Occipital lobe (tissue), 2 donors: ENCODE results near the gene RBPJL. TPM values are rescaled to one million over a fixed set of nuclear protein-coding genes. Genes with fewer than 3 reads are reported as not detected.

Source experiments
- DNase-seq: peaks from one replicate; lab custom pipeline; 2025; lab: John Stamatoyannopoulos, UW
- total RNA-seq: library from RNA; depleted of rRNA; stranded (reverse); fragments of >200 nt; gene quantifications from one replicate; pipeline ENCODE4 v1.2.3, GENCODE V29; 2014

Gene RBPJL
- total RNA-seq, 1 donor from 2014 or later = not detected

DNA sequence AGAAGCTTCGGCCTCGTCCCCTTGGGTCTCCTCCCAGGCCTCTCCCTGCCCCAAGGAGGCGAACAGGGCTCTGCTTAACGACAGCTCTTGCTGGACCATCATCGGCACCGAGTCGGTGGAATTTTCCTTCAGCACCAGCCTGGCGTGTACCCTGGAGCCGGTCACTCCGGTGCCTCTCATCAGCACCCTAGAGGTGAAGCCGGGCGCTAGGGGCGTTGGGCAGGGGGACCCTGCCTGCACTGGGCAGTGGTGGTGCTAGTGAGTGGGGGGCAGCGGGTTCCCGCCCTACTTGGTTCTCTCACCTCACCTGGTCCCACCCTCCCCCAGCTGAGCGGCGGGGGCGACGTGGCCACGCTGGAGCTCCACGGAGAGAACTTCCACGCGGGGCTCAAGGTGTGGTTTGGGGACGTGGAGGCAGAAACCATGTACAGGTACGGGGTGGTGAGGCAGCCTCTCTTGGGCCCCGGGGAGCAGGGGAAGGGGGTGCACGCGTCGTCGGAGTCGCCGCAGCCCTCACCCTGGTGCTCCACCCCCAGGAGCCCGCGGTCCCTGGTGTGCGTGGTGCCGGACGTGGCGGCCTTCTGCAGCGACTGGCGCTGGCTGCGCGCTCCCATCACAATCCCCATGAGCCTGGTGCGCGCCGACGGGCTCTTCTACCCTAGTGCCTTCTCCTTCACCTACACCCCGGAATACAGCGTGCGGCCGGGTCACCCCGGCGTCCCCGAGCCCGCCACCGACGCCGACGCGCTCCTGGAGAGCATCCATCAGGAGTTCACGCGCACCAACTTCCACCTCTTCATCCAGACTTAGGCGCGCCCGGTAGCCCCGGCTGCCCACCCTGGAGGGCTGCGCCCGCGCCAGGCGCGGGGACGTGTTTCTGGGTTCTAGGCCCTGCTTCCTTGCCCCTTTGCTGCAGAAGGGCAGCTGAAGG lies 9.8 kb downstream of the RBPJL start:
- no peak for DNase-seq

GRCh38 chr20:45317826-45318225 lies 11.2 kb downstream of the RBPJL start:
- DNase-seq = no peak

GRCh38 chr20:45318386-45318939 lies 11.8 kb downstream of the RBPJL start:
- DNase-seq = no peak

DNA sequence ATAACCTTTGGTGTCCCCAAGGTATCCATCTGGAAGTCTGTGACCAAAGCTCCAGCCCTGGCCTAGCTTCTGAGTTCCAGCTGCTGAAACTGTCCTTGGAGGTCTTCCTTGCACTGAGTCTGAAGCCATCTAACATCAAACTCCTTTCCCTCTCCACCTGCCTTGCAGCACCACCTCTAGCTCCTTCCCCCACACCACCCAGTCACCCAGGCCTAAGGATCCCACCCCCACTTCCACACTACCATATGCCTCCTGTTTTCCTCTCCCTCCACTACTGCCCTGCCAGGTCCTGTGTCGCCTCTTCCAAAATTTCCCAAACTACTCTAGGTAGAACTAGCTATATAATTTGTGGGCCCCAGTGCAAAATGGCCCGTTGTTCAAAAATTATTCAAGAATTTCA lies 12.3 kb downstream of the RBPJL start:
- no peak for DNase-seq

GRCh38 chr20:45320948-45321595 lies 14.4 kb downstream of the RBPJL start:
- DNase-seq = no peak

GRCh38 chr20:45322952-45323383 lies 16.3 kb downstream of the RBPJL start:
- no peak for DNase-seq

- no peak for DNase-seq
Measured at GRCh38 chr20:45323731-45324130, 17.1 kb downstream of the RBPJL start.

DNA sequence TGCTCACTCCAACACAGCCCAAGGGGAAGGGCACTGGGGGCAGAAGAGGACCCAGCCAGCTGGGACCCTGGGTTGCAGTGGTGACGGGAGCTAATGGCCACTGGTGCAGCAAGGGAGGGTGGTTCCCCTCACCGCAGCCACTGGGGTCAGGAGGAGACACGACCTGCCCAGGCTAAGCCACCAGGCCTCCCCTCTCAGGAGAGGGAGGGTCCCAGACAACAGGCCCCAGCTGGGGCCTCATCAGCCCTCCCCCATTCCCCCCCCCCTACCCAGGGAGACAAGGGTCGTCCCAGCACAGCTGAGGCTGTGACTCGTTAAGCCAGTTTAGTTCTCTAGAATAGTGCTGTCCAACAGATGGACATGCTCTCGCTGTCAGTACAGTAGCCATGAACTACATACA lies 18.7 kb downstream of the RBPJL start:
- DNase-seq = no peak

GRCh38 chr20:45328451-45328850 lies 21.8 kb downstream of the RBPJL start:
- DNase-seq = no peak

DNA sequence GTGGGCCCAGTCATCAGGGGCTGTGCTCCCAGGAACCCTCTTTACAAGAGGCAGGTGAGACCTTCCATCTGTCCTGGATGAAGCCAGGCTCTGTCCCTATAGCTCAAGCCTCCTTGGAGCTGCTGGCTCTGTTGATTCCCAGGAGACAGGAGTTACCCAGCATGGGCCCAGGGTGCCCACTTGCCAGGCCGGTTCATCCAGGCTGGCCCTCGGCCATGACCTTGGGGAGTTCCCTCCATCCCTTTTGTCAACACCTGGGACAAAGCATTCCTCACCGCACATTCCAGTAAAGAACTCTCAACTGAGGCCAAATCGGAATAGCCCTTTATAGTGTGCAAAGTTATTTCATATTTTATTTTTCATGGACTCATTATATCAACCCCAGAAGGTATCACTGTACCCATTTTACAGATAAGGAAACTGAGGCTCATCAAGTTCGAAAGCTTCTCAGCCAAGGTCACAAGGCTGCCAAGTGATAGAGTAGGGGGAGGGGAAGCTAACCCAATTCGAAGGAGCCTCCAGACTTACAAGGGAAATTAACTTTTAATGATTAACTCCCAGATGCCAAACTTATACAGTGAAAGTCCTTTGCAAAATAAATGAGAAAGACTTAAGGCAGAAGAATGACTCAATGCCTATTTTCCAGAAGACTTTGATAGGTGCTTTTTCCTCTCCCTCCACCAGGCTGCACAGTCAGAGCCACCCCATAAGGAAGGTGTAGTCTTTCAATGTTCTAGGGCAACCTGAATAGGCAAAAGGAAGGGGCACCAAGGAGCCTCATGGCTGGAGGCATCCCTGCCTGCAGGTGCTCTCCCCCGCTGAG lies 23.1 kb downstream of the RBPJL start:
- no peak for DNase-seq

- no peak for DNase-seq
Measured at GRCh38 chr20:45330476-45330875, 23.8 kb downstream of the RBPJL start.

DNA sequence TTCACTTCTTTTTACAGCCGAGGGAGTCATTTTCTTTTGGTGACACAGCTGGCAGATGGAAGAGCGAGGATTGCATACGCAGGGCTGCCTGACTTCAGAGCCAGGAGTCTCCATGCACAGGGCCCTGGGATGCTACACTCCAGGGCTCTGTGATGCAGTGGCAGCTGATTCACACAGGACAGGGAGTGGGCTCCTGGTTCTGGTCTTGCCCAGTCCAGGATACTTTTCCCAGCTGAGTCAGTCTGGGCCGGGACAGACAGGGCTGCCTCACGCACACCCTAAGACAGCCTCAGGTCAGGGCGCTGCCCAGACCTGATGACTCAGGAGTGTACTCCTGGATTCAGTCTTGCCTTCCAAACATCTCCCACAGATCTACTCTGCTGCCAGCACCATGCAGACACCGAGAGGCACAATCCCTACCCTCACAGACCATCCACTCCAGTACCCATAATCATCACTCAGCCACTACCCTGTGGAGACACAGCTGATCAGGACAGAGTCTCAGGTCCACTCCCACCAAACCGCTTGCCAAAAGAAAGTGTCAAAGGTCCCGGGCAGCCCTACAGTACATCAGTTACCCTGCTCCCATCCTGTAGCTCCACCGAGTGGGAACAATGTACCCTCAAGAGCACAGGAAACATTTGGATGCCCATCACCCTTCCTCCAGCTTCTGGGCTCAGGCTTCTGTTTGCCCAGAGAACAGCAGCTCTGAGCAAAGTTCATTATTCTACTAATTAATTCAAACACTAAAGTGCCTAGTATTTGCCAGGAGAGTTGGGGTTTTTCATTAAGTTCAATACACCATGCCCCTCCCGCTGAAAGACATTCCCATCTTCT lies 30.1 kb downstream of the RBPJL start:
- no peak for DNase-seq

DNA sequence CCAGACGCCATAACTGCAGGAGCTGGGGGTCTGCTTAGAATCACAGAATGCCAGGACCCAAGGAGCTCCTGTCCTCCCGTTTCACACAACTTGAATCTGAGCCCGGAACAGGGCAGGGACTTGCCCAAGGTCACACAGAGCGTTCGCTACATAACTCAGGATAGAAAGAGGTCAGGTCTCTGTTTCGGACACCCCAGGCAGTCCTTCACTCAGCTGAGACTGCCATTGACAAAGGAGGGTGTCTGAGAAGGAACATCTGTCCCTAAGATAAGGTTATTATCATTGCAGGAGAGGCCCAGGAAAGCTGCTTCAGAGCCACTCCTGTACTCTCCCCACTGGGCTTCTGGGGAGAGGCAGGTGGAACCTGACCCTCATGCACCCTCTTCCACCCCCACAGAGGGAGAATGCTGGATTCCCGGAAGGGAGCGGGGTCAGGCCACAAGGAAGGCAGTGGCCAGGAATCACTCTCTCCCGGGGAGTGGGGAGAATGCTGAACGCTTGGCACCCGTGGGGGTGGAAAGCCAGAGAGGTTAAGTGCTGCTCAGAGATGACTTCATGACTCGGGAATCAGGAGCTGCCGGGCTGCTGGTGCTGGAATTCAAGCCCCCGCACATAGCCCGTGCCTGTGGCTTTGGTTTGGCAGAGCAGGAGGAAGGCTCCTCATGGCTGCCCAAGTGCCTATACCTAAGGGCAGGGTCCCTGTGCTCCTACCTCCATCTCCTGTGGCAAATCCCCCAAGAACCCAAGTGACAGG lies 30.9 kb downstream of the RBPJL start:
- DNase-seq = no peak

GRCh38 chr20:45338121-45339030 lies 31.7 kb downstream of the RBPJL start:
- no peak for DNase-seq

DNA sequence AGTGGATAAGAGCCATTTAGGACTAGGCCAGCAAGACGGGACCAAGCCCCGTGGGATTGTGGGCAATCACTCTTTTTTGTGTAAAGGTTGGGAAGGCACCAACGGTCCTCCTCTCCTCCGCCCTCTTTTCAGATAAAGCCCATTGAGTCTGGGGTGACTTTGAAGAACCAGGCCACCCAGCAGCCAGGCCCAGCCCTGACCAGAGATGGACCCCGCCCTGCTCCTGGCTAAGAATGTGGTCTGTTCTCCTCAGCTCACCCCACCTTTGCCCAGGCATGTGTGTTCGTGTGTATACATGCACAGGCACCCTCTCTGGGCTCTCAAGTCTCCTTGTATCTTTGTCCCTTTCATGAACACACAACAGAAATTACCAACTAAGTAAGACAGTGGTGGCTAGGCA lies 32.4 kb downstream of the RBPJL start:
- no peak for DNase-seq

- no peak for DNase-seq
Measured at GRCh38 chr20:45339799-45340198, 33.2 kb downstream of the RBPJL start.

DNA sequence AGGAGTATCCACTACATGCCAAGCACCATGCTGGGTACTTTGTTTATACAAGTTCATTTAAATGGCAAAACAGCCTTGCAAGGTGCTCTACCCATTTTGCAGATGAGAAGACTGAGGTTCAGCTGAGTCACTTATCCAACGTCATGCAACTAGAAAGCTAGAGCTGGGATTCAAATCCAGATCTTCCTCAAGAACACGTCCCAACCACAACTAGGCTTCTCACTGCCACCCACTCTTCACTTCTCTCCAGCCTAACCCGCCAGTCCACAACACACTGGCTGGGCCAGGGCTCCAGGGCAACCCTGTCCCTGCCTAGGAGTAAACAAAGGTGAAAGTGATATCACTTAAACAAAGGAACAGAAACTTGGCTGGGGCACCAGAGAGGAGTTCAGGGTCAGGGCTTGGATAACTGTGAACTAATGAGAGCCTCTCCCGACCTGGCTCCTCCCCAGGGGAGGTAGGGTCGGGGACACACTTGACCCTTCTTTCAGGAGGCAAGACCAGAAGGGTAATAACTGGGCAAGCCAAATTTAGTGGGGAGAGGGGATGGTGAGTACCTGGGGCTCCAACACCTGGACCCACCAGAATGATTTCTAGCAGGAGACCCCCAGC lies 33.7 kb downstream of the RBPJL start:
- DNase-seq = no peak

- no peak for DNase-seq
Measured at GRCh38 chr20:45340951-45341350, 34.3 kb downstream of the RBPJL start.

GRCh38 chr20:45341579-45341938 lies 34.9 kb downstream of the RBPJL start:
- no peak for DNase-seq
